K562 (cell line): ENCODE results near the gene RNU6-9. TPM values are rescaled to one million over a fixed set of nuclear protein-coding genes. Genes with fewer than 3 reads are reported as not detected.

Experiments
- POLR3G ChIP-seq: IDR thresholded peaks from 2 replicates; pipeline ENCODE4 v1.6.1; 2011; ENCODE audit not compliant: insufficient read length, insufficient replicate concordance; ENCODE audit errors: extremely low read depth
- REST ChIP-seq, 2 experiments: fragments of 450-650 bp; formaldehyde crosslinking in 1 of 2; IDR thresholded peaks; 2 replicates each; pipeline versions ENCODE4 v1.4.0 to v1.6.1; 2014 to 2020; ENCODE audit warnings: mild to moderate bottlenecking in 2 of 2, borderline replicate concordance in 1 of 2, low read depth in 1 of 2
- polyA plus RNA-seq, 8 experiments: library from polyadenylated mRNA; depleted of rRNA in 4 of 8; stranded (reverse) in 5 of 8; unstranded in 3 of 8; fragments of >200 nt; fragmentation: Nextera tagmentation in 2 of 8; fragmentation: Illumina TruSeq in 1 of 8; extraction: Ambion mirVana in 2 of 8; extraction: Trizol in 1 of 8; gene quantifications; 2 replicates each; pipeline versions ENCODE4 v1.2.1 to v1.2.3, GENCODE V29; 2011 to 2014; ENCODE audit warnings: inconsistent platforms in 1 of 8, missing spikeins in 1 of 8
- total RNA-seq, 7 experiments: library from RNA; depleted of rRNA in 6 of 7; stranded (reverse); fragments of >200 nt in 6 of 7; fragmentation: Illumina TruSeq in 2 of 7; extraction: Trizol in 2 of 7; gene quantifications; 2 replicates each; pipeline versions ENCODE4 v1.2.1 to v1.2.3, GENCODE V29; 2011 to 2021; ENCODE audit warnings: low replicate concordance in 1 of 7

RNU6-9 gene
- total and polyA plus RNA-seq, 9 of the 15 experiments (the other 6 are each of a cell fraction or from before 2014, with no cell fraction given): not detected

- TF ChIP-seq REST (IDR thresholded peaks at IDR 0.05; ENCODE audit: borderline replicate concordance): 0 out of 2 replicates have a peak, but pooled peaks have one; percentile 4
- TF ChIP-seq REST (CRISPR knock-in tag; IDR thresholded peaks at IDR 0.05; ENCODE audit: low read depth): no peak
- no peak for TF ChIP-seq POLR3G
Observed at GRCh38 chr19:850979-851335, 42.3 kb upstream of the RNU6-9 start (continued).
